Brain microvascular endothelial cell (primary cell): Measurements from ENCODE around the gene FBXL17.

Experiments
- DNase-seq: peaks from one replicate; pipeline ENCODE4 v3.0.0-alpha.2; 2020
- H3K27ac ChIP-seq: fragments of 250-450 bp; sonication (Bioruptor Pico); 2 replicates; pipeline ENCODE4 v1.5.1; 2020; ENCODE audit warnings: mild to moderate bottlenecking, moderate library complexity
- H3K27me3 ChIP-seq: fragments of 250-450 bp; sonication (Bioruptor Pico); replicated peaks from 2 replicates; pipeline ENCODE4 v1.5.1; 2020; ENCODE audit warnings: mild to moderate bottlenecking
- H3K36me3 ChIP-seq: fragments of 250-450 bp; sonication (Bioruptor Pico); replicated peaks from 2 replicates; pipeline ENCODE4 v1.5.1; 2020; ENCODE audit warnings: mild to moderate bottlenecking
- H3K4me3 ChIP-seq: 2 replicates; pipeline ENCODE4 v1.5.1; 2011; ENCODE audit warnings: low read depth, mild to moderate bottlenecking, control low read depth, low read length, moderate library complexity
- in situ Hi-C: cut with HindIII; loops from 2 replicates; pipeline ENCODE4 v1.10.0; 2017; ENCODE audit warnings: low sequenced_read_pairs, low pct_ligation_motif_present
- TF ChIP-seq, protein P1 (sequence below): IDR thresholded peaks from 2 replicates; pipeline ENCODE4 v1.5.1; 2011; ENCODE audit warnings: low read depth, mild to moderate bottlenecking, moderate library complexity, low read length, control low read depth, inconsistent platforms; ENCODE audit errors: missing control alignments

The FBXL17 gene

DNA sequence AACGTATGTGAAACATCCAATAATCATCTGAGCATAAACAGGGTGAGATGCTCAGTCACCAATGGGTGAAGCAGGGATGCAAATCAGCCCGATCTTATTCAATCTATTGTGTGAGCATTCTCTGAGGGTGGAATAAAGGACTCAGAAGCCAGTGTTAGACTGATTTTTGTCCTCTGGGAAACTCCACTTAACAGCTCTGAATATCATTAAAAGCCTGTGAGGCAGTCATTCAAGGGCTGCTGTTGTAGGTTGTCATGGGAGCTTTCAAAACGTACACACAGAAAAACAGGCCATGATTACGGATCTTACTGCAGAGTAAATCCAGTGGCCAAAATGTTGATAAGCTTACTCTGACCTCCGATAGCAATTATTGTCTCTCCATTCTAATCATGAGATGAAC is 444.7 kb downstream of the FBXL17 start:
- TF ChIP-seq, protein P1, sequence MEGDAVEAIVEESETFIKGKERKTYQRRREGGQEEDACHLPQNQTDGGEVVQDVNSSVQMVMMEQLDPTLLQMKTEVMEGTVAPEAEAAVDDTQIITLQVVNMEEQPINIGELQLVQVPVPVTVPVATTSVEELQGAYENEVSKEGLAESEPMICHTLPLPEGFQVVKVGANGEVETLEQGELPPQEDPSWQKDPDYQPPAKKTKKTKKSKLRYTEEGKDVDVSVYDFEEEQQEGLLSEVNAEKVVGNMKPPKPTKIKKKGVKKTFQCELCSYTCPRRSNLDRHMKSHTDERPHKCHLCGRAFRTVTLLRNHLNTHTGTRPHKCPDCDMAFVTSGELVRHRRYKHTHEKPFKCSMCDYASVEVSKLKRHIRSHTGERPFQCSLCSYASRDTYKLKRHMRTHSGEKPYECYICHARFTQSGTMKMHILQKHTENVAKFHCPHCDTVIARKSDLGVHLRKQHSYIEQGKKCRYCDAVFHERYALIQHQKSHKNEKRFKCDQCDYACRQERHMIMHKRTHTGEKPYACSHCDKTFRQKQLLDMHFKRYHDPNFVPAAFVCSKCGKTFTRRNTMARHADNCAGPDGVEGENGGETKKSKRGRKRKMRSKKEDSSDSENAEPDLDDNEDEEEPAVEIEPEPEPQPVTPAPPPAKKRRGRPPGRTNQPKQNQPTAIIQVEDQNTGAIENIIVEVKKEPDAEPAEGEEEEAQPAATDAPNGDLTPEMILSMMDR = no peak
- Histone ChIP-seq H3K4me3 (no peak overlapping the region), H3K27ac (no peak overlapping the region), H3K27me3 (no peaks in the 10 kb centered on the region), H3K36me3 (no peaks in the 10 kb centered on the region)
- DNase-seq = no peak
- in situ Hi-C loops = no loop called here

DNA sequence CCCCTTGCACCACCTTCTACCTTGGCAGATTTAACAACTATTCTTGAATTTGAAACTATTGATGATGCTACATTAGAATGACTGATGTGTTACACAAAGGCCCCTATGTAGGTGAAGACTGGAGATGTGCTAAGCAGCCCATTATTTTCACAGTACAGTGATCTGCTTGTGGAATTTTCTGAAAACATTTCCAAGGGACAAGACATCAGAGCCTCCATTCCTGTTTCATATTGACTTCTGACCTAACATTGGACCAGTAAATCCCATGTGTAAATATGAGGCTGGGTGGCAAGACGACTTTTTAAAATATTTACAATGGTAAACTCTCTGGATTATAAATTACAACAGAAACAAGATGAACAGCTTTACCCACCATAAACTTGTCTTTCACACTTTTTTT is 445.4 kb downstream of the FBXL17 start:
- TF ChIP-seq, protein P1 = no peak
- Histone ChIP-seq H3K4me3 (no peak overlapping the region), H3K27ac (no peak overlapping the region), H3K36me3 (no peaks in the 10 kb centered on the region), H3K27me3 (no peaks in the 10 kb centered on the region)
- DNase-seq = no peak
- in situ Hi-C loops = no loop called here

DNA sequence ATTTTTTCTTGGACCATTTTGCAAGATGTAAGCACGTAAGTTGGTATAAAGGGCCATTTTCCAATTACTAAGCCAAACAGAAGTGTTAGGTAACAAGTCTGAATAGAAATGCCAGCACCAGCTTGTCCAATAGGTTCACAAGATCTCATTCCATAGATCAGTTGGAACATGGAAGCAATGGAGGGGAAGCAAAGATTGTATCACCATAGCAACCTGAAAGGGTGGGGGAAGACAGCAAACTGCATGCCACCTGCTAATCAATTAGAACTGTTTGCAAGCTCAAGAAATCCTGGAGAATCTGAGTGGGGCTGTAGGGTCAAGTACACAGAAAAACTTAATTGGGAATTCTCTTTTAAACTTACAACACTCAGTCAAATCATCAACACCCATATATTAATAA is 446.3 kb downstream of the FBXL17 start:
- Histone ChIP-seq H3K36me3 (no peaks in the 10 kb centered on the region), H3K4me3 (no peak overlapping the region), H3K27ac (no peak overlapping the region), H3K27me3 (no peaks in the 10 kb centered on the region)
- in situ Hi-C loops = no loop called here
- TF ChIP-seq, protein P1 = no peak
- DNase-seq = no peak

DNA sequence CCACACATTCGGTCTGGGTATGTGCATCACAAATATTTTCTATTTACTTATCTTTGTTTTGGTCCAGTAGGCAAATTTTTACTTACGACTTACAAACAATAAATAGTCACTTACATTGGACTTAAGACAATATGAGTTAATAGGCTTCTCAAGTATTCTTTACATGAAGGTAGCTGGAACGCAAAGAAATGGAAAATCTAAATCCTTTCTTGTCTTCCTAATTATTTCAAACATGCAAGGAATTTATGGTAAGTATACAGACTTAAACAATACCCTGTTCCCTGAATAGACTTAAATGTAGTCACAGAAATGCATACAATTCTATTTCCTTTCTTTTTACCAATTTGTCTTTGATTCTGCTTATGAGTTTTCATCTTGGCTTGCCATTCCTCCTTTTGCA is 448.6 kb downstream of the FBXL17 start:
- DNase-seq = no peak
- H3K27ac ChIP-seq = no peak overlapping the region
- TF ChIP-seq, protein P1 = no peak
- no peaks in the 10 kb centered on the region for H3K27me3 ChIP-seq
- no peak overlapping the region for H3K4me3 ChIP-seq
- in situ Hi-C loops = no loop called here
- H3K36me3 ChIP-seq = no peaks in the 10 kb centered on the region

DNA sequence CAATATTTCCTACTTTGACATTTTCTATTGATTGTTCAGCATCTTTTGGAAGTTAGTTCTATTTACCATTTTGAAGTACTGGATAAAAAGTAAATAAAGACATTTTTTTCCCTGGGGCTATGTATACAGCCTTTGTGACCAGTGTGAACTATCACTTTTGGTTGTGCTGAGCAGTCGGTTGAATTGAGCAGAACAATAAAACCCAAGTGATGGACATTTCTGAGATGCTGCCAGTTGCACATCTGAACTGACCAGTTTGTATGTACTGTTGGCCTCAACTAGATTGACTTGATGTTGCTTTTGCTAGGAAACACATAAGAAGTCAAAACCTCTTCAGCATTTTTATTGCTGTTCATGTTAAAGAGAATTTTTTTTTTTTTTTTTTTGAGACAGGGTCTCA is 451.0 kb downstream of the FBXL17 start:
- Histone ChIP-seq H3K4me3 (no peak overlapping the region), H3K36me3 (no peaks in the 10 kb centered on the region), H3K27me3 (no peaks in the 10 kb centered on the region), H3K27ac (no peak overlapping the region)
- DNase-seq = no peak
- in situ Hi-C loops = no loop called here
- TF ChIP-seq, protein P1 = no peak

DNA sequence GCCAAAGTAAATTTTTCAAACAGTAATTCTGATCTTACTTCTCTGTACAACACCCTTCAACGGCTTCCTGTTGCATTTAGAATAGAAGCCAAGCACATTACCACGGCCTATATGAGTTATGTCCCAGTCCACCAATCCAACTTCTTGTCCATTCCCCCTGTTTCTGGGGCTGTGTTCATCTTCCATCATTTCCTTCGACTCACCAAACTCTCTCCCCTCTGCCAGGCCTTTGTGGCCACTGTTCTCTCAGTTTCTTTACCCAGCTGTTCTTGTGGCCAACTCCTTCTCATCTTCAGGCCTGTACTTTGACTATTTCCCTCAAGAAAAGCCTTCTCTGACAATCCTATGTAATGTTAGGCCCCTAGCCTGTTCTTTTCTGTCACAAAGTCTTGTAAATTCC is 451.8 kb downstream of the FBXL17 start:
- no peak for DNase-seq
- TF ChIP-seq, protein P1 = no peak
- no peaks in the 10 kb centered on the region for H3K36me3 ChIP-seq
- H3K4me3 ChIP-seq = no peak overlapping the region
- in situ Hi-C loops = no loop called here
- no peak overlapping the region for H3K27ac ChIP-seq
- no peaks in the 10 kb centered on the region for H3K27me3 ChIP-seq
